ENCODE measurements around the gene DHX30. TPM values are rescaled to one million over a fixed set of nuclear protein-coding genes. Genes with fewer than 3 reads are reported as not detected.

The DHX30 gene
- total and polyA plus RNA-seq, 9 of the 15 experiments (the other 6 are each of a cell fraction or from before 2014, with no cell fraction given) = 12.3 to 158 (median 79.0) TPM

GRCh38 chr3:47824541-47825473, 21.9 kb downstream of the DHX30 start (continued):
- TF ChIP-seq ZBTB49 (CRISPR knock-in tag; IDR thresholded peaks at IDR 0.05; ENCODE audit: borderline replicate concordance) (no peak; the same call in 1 of the 2 replicates), KHSRP (IDR thresholded peaks at IDR 0.05) (no peak), XRCC3 (IDR thresholded peaks at IDR 0.05) (no peak), ARID3A (IDR thresholded peaks at IDR 0.05; ENCODE audit: borderline replicate concordance, low read depth, low read length) (no peak), ZNF140 (CRISPR knock-in tag; IDR thresholded peaks at IDR 0.05) (no peak), HINFP (tag; conservative IDR thresholded peaks at IDR 0.05; ENCODE audit: low read depth) (no peak), JUND (IDR thresholded peaks at IDR 0.05; ENCODE audit: borderline replicate concordance, low read depth, low read length) (peak; percentile 62), JUND (tag; IDR thresholded peaks at IDR 0.05; ENCODE audit: borderline replicate concordance, low read depth, low read length) (no peak; the same call in 2 of the 3 replicates), SPI1 (IDR thresholded peaks at IDR 0.05; ENCODE audit: borderline replicate concordance, low read depth, low read length) (no peak), ZNF121 (CRISPR knock-in tag; conservative IDR thresholded peaks at IDR 0.05) (0 out of 2 replicates have a peak, but pooled peaks have one; percentile 9), ZNF584 (CRISPR knock-in tag; IDR thresholded peaks at IDR 0.05; ENCODE audit: low read depth) (no peak), FOXA1 (IDR thresholded peaks at IDR 0.05; ENCODE audit: borderline replicate concordance) (no peak), RERE (CRISPR knock-in tag; IDR thresholded peaks at IDR 0.05; ENCODE audit: borderline replicate concordance) (peak; percentile 90), ZNF431 (CRISPR knock-in tag; IDR thresholded peaks at IDR 0.05) (0 out of 2 replicates have a peak, but pooled peaks have one; percentile 54), MCM7 (IDR thresholded peaks at IDR 0.05) (no peak), ZNF444 (CRISPR knock-in tag; IDR thresholded peaks at IDR 0.05) (no peak)
